ENCODE measurements around the gene C8B. TPM values are rescaled to one million over a fixed set of nuclear protein-coding genes. Genes with fewer than 3 reads are reported as not detected.

Gene C8B
- total RNA-seq, 1 experiment from 2014 or later: not detected

DNA sequence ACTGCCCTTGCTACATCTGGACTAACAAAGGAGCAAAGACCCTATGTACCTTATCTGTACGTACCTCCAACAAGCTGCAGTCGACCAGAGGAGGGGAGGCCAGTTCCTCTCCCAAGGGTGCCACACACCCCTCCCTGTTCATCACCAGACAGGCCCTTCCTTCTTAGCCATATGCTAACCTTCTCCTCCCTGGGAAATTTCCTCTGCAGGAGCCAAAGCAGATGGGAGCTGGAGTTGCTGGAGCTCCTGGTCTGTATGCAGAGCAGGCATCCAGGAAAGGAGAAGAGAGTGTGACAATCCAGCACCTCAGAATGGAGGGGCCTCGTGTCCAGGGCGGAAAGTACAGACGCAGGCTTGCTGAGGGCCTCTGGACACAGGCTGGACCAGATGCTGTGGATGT is 48.5 kb downstream of the C8B start:
- peaks cover 5% of the 10 kb centered on the region; the same call in 1 of the 2 replicates for H3K4me1 ChIP-seq
- H3K27me3 Mint-ChIP-seq (ENCODE audit: insufficient read depth, unreplicated experiment): no peaks in the 10 kb centered on the region
- H3K9me3 Mint-ChIP-seq (ENCODE audit: unreplicated experiment): peaks cover 10% of the 10 kb centered on the region
- H3K27ac Mint-ChIP-seq (ENCODE audit: unreplicated experiment): no peak overlapping the region
- no peaks in the 10 kb centered on the region for H3K4me1 Mint-ChIP-seq (ENCODE audit: low read depth, unreplicated experiment)
- ChIA-PET CTCF (no interaction called here), POLR2A (no interaction called here)
- intact Hi-C loops (cut with micrococcal nuclease; ENCODE audit: unreplicated experiment): no loop called here
- TF ChIP-seq CTCF (IDR thresholded peaks at IDR 0.05; ENCODE audit: insufficient read depth in 1 of 2, low read depth in 1 of 2, low read length in 1 of 2, severe bottlenecking in 1 of 2, unreplicated experiment in 1 of 2): no peak
- no peaks in the 10 kb centered on the region for H3K36me3 Mint-ChIP-seq (ENCODE audit: insufficient read depth, unreplicated experiment)
- no peaks in the 10 kb centered on the region for H3K36me3 ChIP-seq (ENCODE audit: control insufficient read depth, insufficient read depth, low read length)
- H3K9me3 ChIP-seq: no peaks in the 10 kb centered on the region
- H3K4me3 ChIP-seq (ENCODE audit: low read depth, low read length): no peak overlapping the region
- BruUV-seq (replicated peaks): no TSS peak
- H3K4me3 Mint-ChIP-seq (ENCODE audit: unreplicated experiment): no peak overlapping the region
- H3K27me3 ChIP-seq (replicated peaks; ENCODE audit: control insufficient read depth, insufficient read depth, low read length): no peaks in the 10 kb centered on the region
- DNase-seq: no peak

DNA sequence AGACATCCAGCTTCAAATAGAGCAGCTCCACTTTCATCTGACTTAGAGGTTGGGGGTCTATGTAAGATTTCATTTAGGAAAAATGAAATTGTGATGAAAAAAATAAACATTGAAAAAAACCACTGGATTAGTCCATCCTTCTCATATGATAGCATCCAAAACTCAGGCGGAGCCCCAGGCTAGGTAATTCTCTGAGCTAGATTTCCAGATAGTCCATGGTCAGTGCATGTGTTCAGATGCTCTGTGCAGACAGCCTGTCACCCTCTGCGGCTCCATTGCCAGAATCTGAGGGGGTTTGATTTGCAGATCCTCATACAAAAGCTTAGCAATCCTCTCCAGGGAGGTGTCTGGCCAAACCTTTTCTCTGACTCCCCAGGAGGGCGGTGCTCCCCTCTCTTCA is 49.2 kb downstream of the C8B start:
- Mint-ChIP-seq H3K36me3 (ENCODE audit: insufficient read depth, unreplicated experiment) (no peaks in the 10 kb centered on the region), H3K9me3 (ENCODE audit: unreplicated experiment) (peaks cover 10% of the 10 kb centered on the region), H3K27ac (ENCODE audit: unreplicated experiment) (no peak overlapping the region), H3K4me3 (ENCODE audit: unreplicated experiment) (no peak overlapping the region), H3K27me3 (ENCODE audit: insufficient read depth, unreplicated experiment) (no peaks in the 10 kb centered on the region), H3K4me1 (ENCODE audit: low read depth, unreplicated experiment) (no peaks in the 10 kb centered on the region)
- BruUV-seq (replicated peaks): no TSS peak
- TF ChIP-seq CTCF (IDR thresholded peaks at IDR 0.05; ENCODE audit: insufficient read depth in 1 of 2, low read depth in 1 of 2, low read length in 1 of 2, severe bottlenecking in 1 of 2, unreplicated experiment in 1 of 2): no peak
- Histone ChIP-seq H3K4me1 (peaks cover 12% of the 10 kb centered on the region), H3K27me3 (replicated peaks; ENCODE audit: control insufficient read depth, insufficient read depth, low read length) (no peaks in the 10 kb centered on the region), H3K36me3 (ENCODE audit: control insufficient read depth, insufficient read depth, low read length) (no peaks in the 10 kb centered on the region), H3K9me3 (no peaks in the 10 kb centered on the region), H3K4me3 (ENCODE audit: low read depth, low read length) (no peak overlapping the region)
- CTCF ChIA-PET: no interaction called here
- intact Hi-C loops (cut with micrococcal nuclease; ENCODE audit: unreplicated experiment): no loop called here
- DNase-seq: no peak
- POLR2A ChIA-PET: interaction anchor here (0.7 kb wide), 1 partner anchor 461 kb away, joined by 5 read pairs; no protein-coding TSS in a partner anchor

- peaks cover 10% of the 10 kb centered on the region for H3K9me3 Mint-ChIP-seq (ENCODE audit: unreplicated experiment)
- CTCF ChIA-PET: no interaction called here
- no peaks in the 10 kb centered on the region for H3K36me3 Mint-ChIP-seq (ENCODE audit: insufficient read depth, unreplicated experiment)
- BruUV-seq (replicated peaks): no TSS peak
- Histone ChIP-seq H3K27me3 (replicated peaks; ENCODE audit: control insufficient read depth, insufficient read depth, low read length) (no peaks in the 10 kb centered on the region), H3K9me3 (no peaks in the 10 kb centered on the region), H3K4me3 (ENCODE audit: low read depth, low read length) (no peak overlapping the region), H3K36me3 (ENCODE audit: control insufficient read depth, insufficient read depth, low read length) (no peaks in the 10 kb centered on the region), H3K4me1 (peaks cover 19% of the 10 kb centered on the region)
- POLR2A ChIA-PET: interaction anchor here (0.7 kb wide), 1 partner anchor 461 kb away, joined by 5 read pairs; no protein-coding TSS in a partner anchor
- intact Hi-C loops (cut with micrococcal nuclease; ENCODE audit: unreplicated experiment): no loop called here
- H3K27ac Mint-ChIP-seq (ENCODE audit: unreplicated experiment): no peak overlapping the region
- no peak for TF ChIP-seq CTCF (IDR thresholded peaks at IDR 0.05; ENCODE audit: insufficient read depth in 1 of 2, low read depth in 1 of 2, low read length in 1 of 2, severe bottlenecking in 1 of 2, unreplicated experiment in 1 of 2)
- H3K4me1 Mint-ChIP-seq (ENCODE audit: low read depth, unreplicated experiment): no peaks in the 10 kb centered on the region
- H3K27me3 Mint-ChIP-seq (ENCODE audit: insufficient read depth, unreplicated experiment): no peaks in the 10 kb centered on the region
- no peak for DNase-seq
- H3K4me3 Mint-ChIP-seq (ENCODE audit: unreplicated experiment): no peak overlapping the region
These were observed 49.9 kb downstream of the C8B start for GRCh38 chr1:56915960-56916359.

Data from Caco-2 (cell line).